ENCODE measurements around the gene COQ8A. TPM values are rescaled to one million over a fixed set of nuclear protein-coding genes. Genes with fewer than 3 reads are reported as not detected.

Gene COQ8A
- total RNA-seq = 10 to 100 TPM; 12.1 to 16.4 TPM

GRCh38 chr1:226940029-226940805 lies at the start of gene COQ8A:
Gene COQ8A, plus strand, starts transcription at chr1:226940294. Its CDS starts 21,092 bp downstream, at chr1:226961386.
- CTCF ChIA-PET = interaction anchor here (0.8 to 2.1 kb wide), 2 partner anchors 25 to 28 kb away, joined by 4 to 5 read pairs; no protein-coding TSS in a partner anchor
- H3K4me1 Mint-ChIP-seq (ENCODE audit: low read depth) = peaks cover 25% of the 10 kb centered on the region

GRCh38 chr1:226890331-226891108 lies 49.6 kb upstream of the COQ8A start:
- Mint-ChIP-seq H3K27ac (no peak overlapping the region), H3K27me3 (ENCODE audit: low read depth) (no peaks in the 10 kb centered on the region), H3K4me1 (ENCODE audit: low read depth) (peaks cover 9% of the 10 kb centered on the region), H3K4me3 (no peak overlapping the region), H3K9me3 (ENCODE audit: insufficient read depth) (no peaks in the 10 kb centered on the region), H3K36me3 (ENCODE audit: low read depth) (no peaks in the 10 kb centered on the region)
- CTCF ChIA-PET = no interaction called here
- no peak for ATAC-seq
- POLR2A ChIA-PET = interaction anchor here (0.6 kb wide), 1 partner anchor 11 kb away, joined by 3 read pairs; no protein-coding TSS in a partner anchor
- DNase-seq = no peak

More at GRCh38 chr1:226940029-226940805, at the start of gene COQ8A:
- H3K36me3 Mint-ChIP-seq (ENCODE audit: low read depth) = peaks cover 5% of the 10 kb centered on the region
- DNase-seq = peak; percentile 99
- H3K27me3 Mint-ChIP-seq (ENCODE audit: low read depth) = no peaks in the 10 kb centered on the region
- ATAC-seq = peak; percentile 97
- H3K4me3 Mint-ChIP-seq = peak within 1 kb of the TSS; percentile 84
- H3K27ac Mint-ChIP-seq = peak within 1 kb of the TSS; percentile 96
- peaks cover 16% of the 10 kb centered on the region for H3K9me3 Mint-ChIP-seq (ENCODE audit: insufficient read depth)
- POLR2A ChIA-PET = interaction anchor here (0.7 to 4.3 kb wide), 7 partner anchors 9 to 379 kb away, joined by 3 to 26 read pairs (median 3); no protein-coding TSS in a partner anchor

- Mint-ChIP-seq H3K27me3 (ENCODE audit: low read depth) (no peaks in the 10 kb centered on the region), H3K9me3 (ENCODE audit: insufficient read depth) (no peaks in the 10 kb centered on the region), H3K27ac (no peak overlapping the region), H3K4me3 (no peak overlapping the region), H3K4me1 (ENCODE audit: low read depth) (peaks cover 1% of the 10 kb centered on the region), H3K36me3 (ENCODE audit: low read depth) (no peaks in the 10 kb centered on the region)
- ATAC-seq (no peak), DNase-seq (no peak)
- ChIA-PET POLR2A (no interaction called here), CTCF (no interaction called here)
Observed at GRCh38 chr1:226891346-226891745, 48.7 kb upstream of the COQ8A start.

- Mint-ChIP-seq H3K9me3 (ENCODE audit: insufficient read depth) (no peaks in the 10 kb centered on the region), H3K27me3 (ENCODE audit: low read depth) (no peaks in the 10 kb centered on the region), H3K4me1 (ENCODE audit: low read depth) (no peaks in the 10 kb centered on the region), H3K36me3 (ENCODE audit: low read depth) (no peaks in the 10 kb centered on the region), H3K4me3 (no peak overlapping the region), H3K27ac (no peak overlapping the region)
- ChIA-PET POLR2A (no interaction called here), CTCF (interaction anchor here (1.0 kb wide), 1 partner anchor 9 kb away, joined by 3 read pairs; no protein-coding TSS in a partner anchor)
- ATAC-seq = no peak
- no peak for DNase-seq
Observed at GRCh38 chr1:226891846-226892523, 48.1 kb upstream of the COQ8A start.

- CTCF ChIA-PET = interaction anchor here (1.0 kb wide), 1 partner anchor 10 kb away, joined by 3 read pairs; no protein-coding TSS in a partner anchor
- no peak for ATAC-seq
- no peaks in the 10 kb centered on the region for H3K27me3 Mint-ChIP-seq (ENCODE audit: low read depth)
Observed at GRCh38 chr1:226892524-226892875, 47.6 kb upstream of the COQ8A start.

GRCh38 chr1:226893936-226894335 lies 46.2 kb upstream of the COQ8A start:
- Mint-ChIP-seq H3K4me3 (no peak overlapping the region), H3K9me3 (ENCODE audit: insufficient read depth) (no peaks in the 10 kb centered on the region), H3K27me3 (ENCODE audit: low read depth) (no peaks in the 10 kb centered on the region), H3K27ac (no peak overlapping the region), H3K36me3 (ENCODE audit: low read depth) (no peaks in the 10 kb centered on the region), H3K4me1 (ENCODE audit: low read depth) (no peaks in the 10 kb centered on the region)
- DNase-seq (no peak), ATAC-seq (no peak)
- POLR2A ChIA-PET = no interaction called here
- CTCF ChIA-PET = no interaction called here

More at GRCh38 chr1:226892524-226892875, 47.6 kb upstream of the COQ8A start:
- no peak for DNase-seq
- POLR2A ChIA-PET = no interaction called here
- H3K9me3 Mint-ChIP-seq (ENCODE audit: insufficient read depth) = no peaks in the 10 kb centered on the region
- no peak overlapping the region for H3K27ac Mint-ChIP-seq
- no peaks in the 10 kb centered on the region for H3K36me3 Mint-ChIP-seq (ENCODE audit: low read depth)
- no peaks in the 10 kb centered on the region for H3K4me1 Mint-ChIP-seq (ENCODE audit: low read depth)
- H3K4me3 Mint-ChIP-seq = no peak overlapping the region

- no peak for DNase-seq
- no peak for ATAC-seq
- Mint-ChIP-seq H3K9me3 (ENCODE audit: insufficient read depth) (no peaks in the 10 kb centered on the region), H3K27me3 (ENCODE audit: low read depth) (no peaks in the 10 kb centered on the region), H3K27ac (no peak overlapping the region), H3K36me3 (ENCODE audit: low read depth) (no peaks in the 10 kb centered on the region), H3K4me1 (ENCODE audit: low read depth) (no peaks in the 10 kb centered on the region), H3K4me3 (no peak overlapping the region)
- ChIA-PET CTCF (no interaction called here), POLR2A (no interaction called here)
Observed at GRCh38 chr1:226894826-226895225, 45.3 kb upstream of the COQ8A start.

- POLR2A ChIA-PET = no interaction called here
Observed at GRCh38 chr1:226895644-226896043, 44.5 kb upstream of the COQ8A start.

GRCh38 chr1:226898246-226898645 lies 41.8 kb upstream of the COQ8A start:
- CTCF ChIA-PET = no interaction called here
- no peak for ATAC-seq
- Mint-ChIP-seq H3K27me3 (ENCODE audit: low read depth) (no peaks in the 10 kb centered on the region), H3K4me3 (no peak overlapping the region), H3K9me3 (ENCODE audit: insufficient read depth) (no peaks in the 10 kb centered on the region), H3K36me3 (ENCODE audit: low read depth) (no peaks in the 10 kb centered on the region), H3K4me1 (ENCODE audit: low read depth) (no peaks in the 10 kb centered on the region), H3K27ac (no peak overlapping the region)
- POLR2A ChIA-PET = no interaction called here
- no peak for DNase-seq

More at GRCh38 chr1:226895644-226896043, 44.5 kb upstream of the COQ8A start:
- Mint-ChIP-seq H3K9me3 (ENCODE audit: insufficient read depth) (no peaks in the 10 kb centered on the region), H3K27me3 (ENCODE audit: low read depth) (no peaks in the 10 kb centered on the region), H3K4me1 (ENCODE audit: low read depth) (no peaks in the 10 kb centered on the region), H3K27ac (no peak overlapping the region), H3K36me3 (ENCODE audit: low read depth) (no peaks in the 10 kb centered on the region), H3K4me3 (no peak overlapping the region)
- ATAC-seq (no peak), DNase-seq (no peak)
- CTCF ChIA-PET = no interaction called here

- POLR2A ChIA-PET = no interaction called here
Observed at GRCh38 chr1:226901421-226901820, 38.7 kb upstream of the COQ8A start.

GRCh38 chr1:226902601-226903000 lies 37.5 kb upstream of the COQ8A start:
- Mint-ChIP-seq H3K4me1 (ENCODE audit: low read depth) (no peaks in the 10 kb centered on the region), H3K27ac (no peak overlapping the region), H3K9me3 (ENCODE audit: insufficient read depth) (no peaks in the 10 kb centered on the region), H3K4me3 (no peak overlapping the region), H3K27me3 (ENCODE audit: low read depth) (peaks cover 2% of the 10 kb centered on the region), H3K36me3 (ENCODE audit: low read depth) (no peaks in the 10 kb centered on the region)
- POLR2A ChIA-PET = no interaction called here
- CTCF ChIA-PET = no interaction called here
- no peak for ATAC-seq
- no peak for DNase-seq

More at GRCh38 chr1:226901421-226901820, 38.7 kb upstream of the COQ8A start:
- H3K9me3 Mint-ChIP-seq (ENCODE audit: insufficient read depth) = no peaks in the 10 kb centered on the region
- ATAC-seq (no peak), DNase-seq (no peak)
- H3K4me1 Mint-ChIP-seq (ENCODE audit: low read depth) = no peaks in the 10 kb centered on the region
- H3K36me3 Mint-ChIP-seq (ENCODE audit: low read depth) = no peaks in the 10 kb centered on the region
- CTCF ChIA-PET = no interaction called here
- no peak overlapping the region for H3K4me3 Mint-ChIP-seq
- H3K27ac Mint-ChIP-seq = no peak overlapping the region
- H3K27me3 Mint-ChIP-seq (ENCODE audit: low read depth) = peaks cover 2% of the 10 kb centered on the region
